GM18511 (cell line): ENCODE results near the gene TMC3.
"Not testable (repeated sequence)": the region's sequence is repeated elsewhere in the genome, so short reads cannot be mapped to it uniquely, and the experiment has no call there.

Source experiments
- ATAC-seq: cut with Tn5 transposase; IDR thresholded peaks from one replicate; pipeline ENCODE4 v1.9.1; 2021; ENCODE audit warnings: mild to moderate bottlenecking, moderate library complexity; ENCODE audit not compliant: unreplicated experiment

TMC3 gene

DNA sequence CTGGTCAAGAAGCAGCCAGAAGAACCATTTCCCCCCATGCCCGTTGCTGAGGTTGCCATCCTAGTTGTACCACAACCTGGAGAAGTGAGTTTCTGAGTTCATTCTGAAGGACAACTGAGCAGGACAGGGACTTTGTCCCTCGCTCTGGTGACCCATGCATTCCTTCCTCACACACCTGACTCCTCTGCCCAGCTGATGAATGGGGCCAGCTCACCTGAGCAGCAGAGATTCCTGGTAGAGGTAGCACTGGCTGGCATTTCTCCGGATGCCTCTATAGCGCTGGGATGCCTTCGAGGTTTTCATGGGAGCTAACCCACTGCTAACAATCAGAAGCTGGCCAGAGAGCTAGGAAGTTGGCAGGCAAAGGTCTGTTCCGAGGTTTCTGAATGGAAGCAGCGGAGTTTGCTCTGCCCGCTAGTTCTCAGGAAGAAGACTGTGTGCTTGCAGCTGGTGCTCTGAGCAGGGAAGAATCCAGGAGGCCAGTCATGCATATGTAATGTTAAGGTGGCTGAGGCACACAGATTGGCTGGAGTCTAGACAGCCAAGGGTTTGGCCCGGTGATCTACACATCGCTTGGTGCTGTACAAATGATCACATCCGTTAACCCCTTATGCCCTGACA lies at the start of gene TMC3:
TSS of gene TMC3 (minus strand) at position 439 of the 621 bp plus-strand sequence. CDS start at position 303, 136 bp downstream.
- no peak for ATAC-seq

DNA sequence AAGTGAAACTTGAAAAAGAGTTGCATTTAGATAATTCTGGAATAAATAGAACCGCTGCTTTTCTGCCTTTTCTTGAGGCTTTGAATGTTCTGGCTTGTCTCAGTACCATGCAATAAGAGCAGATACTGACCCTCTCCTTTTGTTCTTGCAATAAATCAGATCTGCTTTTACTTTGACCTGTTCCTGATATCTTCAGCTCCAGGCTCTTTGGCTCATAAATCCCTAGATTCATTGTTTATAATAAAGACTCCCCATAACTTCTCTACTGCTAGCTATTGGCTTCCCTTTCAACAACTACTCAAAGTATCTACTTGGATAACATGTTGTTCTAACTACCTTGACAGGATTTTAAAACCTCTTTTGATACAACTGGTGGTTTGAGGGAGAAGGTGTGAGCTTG lies 47.4 kb upstream of the TMC3 start:
- no peak for ATAC-seq

DNA sequence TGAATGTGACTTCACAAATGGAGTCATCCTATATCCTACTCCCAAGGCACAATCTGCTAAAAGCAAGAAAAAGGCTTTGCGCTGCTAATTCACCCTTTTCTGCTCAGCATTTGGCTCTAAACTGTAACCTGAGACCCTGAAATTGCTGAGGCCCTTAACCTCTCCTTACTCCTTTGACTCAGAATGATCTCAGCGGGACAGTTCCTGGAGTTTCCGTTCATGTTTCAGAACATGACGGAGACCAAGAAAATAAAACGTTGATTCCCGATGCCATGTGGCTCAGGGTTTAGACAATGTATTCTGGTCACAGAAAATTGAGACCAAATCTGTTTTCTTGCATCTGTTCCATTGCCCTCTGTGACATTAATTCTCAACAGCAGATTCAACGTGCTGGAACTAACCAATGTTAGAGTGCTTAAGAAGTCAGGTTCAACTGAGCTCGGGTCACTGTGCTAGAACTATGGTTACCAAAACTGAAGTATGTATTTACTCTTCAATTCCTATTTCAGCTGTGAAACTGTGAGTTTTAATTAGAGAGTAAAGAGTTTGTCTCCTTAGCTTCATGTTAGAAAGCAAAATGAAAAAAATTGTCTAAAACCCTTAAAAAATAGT lies 45.4 kb upstream of the TMC3 start:
- ATAC-seq, result no peak

DNA sequence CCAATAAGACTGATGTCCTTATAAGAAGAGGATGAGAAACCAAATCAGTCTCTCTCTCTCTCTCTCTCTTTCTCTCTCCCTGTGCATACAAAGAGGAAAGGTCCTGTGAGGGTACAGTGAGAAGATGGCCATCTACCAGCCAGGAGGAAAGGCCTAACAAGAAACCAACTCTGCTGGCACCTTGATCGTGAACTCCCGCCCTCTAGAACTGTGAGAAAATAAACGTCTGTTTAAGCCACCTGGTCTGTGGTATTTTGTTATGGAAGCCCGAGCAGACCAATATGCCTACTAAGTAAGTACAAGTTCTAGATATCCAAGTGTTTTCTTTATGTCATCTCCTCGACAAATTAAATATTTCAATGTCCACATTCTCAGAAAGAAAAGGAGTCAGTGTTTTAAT lies 44.9 kb upstream of the TMC3 start:
- no peak for ATAC-seq

DNA sequence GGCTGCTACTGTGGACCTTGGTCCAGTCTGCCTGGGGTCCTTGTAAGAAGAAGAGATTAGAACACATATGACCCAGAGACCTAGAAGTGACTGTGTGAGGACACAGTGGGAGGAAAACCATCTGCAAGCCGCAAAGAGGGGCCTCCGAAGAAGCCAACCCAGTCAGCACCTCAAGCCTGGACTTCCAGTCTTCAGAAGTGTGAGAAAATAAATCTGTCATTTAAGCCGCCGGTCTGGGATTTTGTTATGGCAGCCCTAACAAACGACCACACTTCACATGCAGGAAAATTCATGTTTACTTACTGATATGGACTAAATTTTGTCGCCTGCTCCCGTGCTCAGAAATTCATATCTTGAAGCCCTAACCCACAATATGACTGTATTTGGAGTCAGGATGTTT lies 44.4 kb upstream of the TMC3 start:
- ATAC-seq, result no peak

DNA sequence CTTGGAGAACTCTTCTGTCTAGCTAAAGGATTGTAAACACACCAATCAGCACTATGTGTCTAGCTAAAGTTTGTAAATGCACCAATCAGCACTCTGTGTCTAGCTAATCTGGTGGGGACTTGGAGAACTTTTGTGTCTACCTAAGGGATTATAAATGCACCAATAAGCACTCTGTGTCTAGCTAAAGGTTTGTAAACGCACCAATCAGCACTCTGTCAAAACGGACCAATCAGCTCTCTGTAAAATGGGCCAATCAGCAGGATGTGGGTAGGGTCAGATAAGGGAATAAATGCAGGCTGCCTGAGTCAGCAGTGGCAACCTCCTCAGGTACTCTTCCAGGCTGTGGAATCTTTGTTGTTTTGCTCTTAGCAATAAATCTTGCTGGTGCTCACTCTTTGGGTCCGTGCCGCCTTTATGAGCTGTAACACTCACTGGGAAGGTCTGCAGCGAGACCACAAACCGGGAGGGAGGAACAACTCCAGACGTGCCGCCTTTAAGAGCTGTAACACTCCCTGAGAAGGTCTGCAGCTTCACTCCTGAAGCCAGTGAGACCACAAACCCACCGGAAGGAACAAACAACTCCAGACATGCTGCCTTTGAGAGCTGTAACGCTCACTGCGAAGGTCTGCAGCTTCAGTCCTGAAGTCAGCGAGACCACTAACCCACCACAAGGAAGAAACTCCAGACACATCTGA lies 40.4 kb upstream of the TMC3 start:
- ATAC-seq, result not testable (repeated sequence)

DNA sequence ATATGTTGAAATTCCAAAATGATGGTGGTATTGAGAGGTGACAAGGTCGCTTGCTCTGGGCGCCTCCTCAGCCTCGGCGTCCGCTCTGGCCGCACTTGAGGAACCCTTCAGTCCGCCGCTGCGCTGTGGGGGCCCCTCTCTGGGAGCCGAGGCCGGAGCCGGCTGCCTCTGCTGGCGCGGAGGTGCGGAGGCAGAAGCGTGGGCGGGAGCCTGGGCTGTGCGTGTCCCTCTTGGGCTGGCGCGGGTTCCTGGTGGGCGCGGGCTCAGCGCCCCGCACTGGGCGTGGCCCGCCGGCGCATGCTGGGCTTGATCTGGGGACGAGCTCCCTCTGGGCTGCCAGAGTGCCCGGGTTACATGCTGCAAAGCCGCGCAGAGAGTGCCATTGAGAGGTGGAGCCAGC lies 39.8 kb upstream of the TMC3 start:
- ATAC-seq, result no peak

DNA sequence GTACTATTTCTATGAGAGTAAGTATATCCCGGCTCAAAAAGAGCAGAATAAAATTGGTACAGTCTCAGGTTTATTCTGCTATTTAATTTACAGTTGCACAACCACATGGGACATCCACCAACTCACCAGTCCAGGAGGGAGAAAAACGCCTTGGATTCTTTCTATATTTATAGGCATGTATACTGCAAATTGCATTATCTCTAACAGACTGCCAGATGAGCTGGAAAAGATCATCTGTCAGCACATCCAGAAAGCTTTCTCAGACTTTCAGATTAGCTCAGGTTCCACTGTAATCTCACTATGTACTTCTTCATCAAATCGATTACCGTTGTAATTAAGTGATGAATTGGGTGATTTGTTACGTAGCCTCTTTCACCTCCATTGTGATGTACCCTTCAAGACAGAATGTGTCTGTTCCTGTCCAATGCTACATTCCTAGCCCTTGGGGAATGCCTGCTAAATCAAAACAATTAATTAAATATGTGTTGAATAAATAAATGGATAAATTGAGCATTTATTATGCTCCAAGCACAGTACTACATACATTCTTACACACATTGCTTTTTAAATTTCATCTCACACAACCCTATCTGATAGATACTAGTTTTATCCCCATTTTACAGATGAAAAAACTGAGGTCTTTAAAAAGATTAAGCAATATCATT lies 38.1 kb upstream of the TMC3 start:
- ATAC-seq, result no peak

DNA sequence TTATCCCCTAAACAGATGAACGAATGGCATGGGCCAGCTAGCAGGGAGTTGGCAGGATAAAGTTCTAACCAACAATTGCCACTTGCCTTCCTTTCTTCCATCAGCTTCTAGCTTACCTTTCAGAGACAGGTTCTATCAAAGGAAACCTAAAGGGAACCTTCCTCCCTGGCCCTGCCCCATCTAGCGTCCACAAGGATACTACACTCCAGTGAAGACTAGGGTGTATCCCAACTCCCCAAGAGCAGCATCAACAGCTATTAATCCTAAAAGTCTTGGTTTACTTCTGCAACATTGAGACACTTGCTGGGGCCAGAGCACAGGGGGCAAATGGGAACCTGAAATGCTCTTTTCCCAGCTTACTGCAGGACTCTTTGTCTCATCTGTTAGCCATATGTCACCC lies 37.0 kb upstream of the TMC3 start:
- ATAC-seq, result no peak

DNA sequence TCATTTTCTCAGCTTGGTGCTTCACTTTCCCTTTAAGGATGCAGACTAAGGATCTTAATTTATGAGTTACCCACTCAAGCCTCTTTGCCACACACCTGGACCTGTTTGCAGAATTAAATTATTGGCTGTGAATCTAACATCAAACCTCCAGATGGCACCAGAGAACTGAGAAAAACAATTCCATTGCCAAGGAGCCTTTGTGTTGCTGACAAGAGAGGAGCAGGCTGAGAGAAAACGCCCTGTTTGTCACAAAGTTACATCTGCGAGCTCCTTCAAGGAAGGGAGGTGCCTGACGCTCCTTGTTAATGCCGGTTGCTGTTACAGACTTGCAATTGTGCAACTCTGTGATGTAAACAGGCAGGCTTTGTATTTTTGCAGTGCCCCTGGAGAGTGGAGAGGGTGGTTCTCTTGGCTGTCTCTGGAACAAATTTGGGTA lies 36.3 kb upstream of the TMC3 start:
- no peak for ATAC-seq

DNA sequence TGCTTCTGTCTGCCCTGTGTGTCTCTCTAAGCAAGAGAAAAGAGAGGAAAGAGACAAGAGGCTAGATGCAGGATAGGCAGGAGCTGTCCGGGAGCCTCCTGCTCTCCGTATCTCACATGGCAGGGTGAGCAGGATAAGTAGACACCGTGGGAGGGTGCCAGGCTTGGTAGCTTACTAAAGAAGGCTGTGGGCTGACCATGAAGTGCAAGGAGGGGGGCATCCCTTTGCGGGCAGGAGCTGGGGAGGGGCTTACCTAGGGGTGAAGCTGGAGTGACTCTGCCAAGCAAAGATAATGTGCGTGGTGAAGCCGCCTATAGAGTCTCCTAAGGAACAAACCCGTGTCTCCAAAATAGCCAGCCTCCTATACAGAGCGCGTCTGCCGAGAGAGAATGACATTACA lies 33.7 kb upstream of the TMC3 start:
- ATAC-seq, result no peak

DNA sequence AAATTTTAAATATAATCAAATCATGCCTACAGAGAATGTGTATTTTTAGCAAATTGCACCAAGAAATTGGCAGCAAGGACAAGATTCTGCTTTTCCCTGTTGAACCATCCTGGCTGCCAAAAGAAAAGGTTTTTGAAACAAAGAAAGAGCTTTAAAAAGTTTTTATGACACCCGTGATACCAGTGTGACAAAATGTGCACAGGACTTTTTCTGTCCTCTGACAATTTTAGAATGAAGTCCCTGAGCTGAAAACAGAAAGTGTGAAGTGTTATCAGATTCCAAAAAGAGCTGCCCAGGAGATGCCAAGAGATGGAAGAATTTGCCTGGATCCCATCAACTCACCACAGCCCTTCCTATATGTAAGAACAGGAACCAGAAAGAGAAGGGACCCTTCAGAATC lies 33.2 kb upstream of the TMC3 start:
- ATAC-seq, result no peak

DNA sequence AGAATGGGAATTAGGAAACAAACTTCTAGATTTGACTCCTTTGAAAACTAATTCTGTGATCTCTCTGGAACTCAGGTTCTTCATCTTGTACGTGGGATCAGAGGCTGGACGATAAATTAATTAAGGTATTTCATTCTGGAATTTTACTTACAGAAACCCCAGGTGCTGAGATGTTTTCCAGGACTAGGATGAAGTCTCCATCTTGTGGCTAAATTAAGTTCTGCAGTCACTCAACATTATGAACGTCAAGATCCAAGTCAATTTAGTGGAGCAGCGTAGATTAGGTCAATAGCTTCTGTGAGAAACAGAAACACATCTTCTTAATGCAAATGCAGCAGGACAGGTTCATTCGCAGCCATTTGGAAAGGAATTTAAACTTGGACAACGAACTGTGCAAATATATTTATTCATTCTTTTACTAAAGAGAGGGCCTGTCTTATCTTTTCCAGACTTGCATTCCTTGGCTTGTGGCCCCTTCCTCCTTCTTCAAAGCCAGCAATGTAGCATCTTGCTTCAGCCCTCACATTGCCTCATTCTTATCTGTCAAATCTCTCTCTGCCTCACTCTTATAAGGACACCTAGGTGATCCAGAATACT lies 26.7 kb upstream of the TMC3 start:
- ATAC-seq, result no peak

DNA sequence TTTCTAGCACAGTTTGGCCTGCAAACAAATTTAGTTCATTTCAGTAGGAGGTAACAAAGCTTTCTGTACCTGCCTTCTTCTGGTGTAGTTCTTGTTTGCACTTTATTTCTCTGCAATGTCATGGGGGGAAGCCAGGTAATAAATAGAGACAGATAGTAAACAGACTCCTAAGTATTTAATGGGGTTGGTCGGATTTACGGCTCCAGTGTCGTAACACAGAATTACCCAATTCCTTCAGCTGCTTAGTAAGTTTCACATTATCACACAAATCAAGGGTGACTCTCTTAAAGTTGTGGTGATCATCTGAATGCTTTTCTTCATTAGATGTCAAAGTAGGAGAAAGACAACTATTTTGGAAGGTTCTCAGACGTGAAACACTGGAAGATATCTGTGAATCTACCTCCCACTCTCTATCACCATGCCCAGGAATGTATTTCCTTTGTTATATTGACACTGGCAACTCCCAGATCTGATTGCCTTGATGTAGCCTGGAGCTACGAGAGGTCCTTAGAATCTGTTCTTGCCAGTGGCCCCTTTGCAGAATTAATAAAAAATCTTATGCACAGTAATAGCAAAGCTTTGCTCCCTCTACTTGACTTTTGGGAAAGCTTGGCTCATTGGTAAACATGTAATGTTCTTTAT lies 25.0 kb upstream of the TMC3 start:
- ATAC-seq, result no peak

DNA sequence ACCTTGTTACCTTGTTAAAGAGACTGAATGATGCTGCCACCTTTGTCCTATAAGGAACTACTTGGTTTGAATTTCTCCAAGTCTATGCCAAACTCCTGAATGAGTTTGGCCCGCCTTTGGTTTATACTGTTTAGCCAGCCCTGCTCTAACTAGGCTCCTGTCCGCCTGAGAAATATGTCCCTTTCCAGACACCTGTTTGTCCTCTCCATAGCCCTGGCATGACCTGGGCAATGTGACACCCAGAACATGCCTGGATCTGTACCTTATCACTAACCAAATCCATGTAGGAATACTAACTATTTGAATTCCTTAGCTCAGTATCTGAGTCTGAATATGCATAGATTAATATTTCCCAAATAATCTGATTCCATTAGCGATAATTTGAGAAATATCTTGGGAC lies 24.4 kb upstream of the TMC3 start:
- ATAC-seq, result no peak

DNA sequence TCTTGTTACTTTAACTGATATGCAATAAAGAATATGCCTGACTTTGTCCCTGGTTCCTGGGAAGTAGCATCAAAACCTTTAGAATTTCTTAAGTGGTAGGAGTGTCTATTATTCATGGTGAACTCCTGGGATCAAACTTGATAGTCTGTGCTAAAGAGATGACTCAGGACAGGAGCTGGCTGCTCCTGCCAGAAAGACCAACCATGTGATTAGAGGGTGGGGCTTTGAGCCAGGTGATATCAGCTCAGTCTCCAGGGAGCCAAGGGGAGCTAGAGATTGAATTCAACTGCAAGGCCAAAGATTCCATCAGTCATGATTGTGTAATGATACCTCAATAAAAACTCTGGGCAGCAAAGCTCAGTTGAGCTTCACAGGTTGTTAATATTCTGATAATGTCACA lies 20.6 kb upstream of the TMC3 start:
- no peak for ATAC-seq

DNA sequence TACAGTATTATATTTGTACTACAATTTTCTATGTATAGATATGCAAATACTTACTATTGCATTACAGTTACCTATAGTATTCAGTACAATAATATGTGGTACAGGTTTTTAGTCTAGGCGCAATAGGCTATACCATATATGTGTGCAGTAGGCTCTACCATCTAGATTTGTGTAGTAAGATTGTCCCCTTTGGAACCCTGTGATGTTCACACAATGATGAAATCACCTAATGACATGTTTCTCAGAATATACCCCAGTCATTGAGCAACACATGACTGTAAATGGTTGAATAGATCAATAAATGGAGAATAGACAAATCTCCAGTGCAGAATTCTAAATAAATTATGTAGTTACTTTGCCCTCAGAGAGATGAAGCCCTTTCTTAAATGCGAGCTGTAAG lies 17.6 kb upstream of the TMC3 start:
- no peak for ATAC-seq

DNA sequence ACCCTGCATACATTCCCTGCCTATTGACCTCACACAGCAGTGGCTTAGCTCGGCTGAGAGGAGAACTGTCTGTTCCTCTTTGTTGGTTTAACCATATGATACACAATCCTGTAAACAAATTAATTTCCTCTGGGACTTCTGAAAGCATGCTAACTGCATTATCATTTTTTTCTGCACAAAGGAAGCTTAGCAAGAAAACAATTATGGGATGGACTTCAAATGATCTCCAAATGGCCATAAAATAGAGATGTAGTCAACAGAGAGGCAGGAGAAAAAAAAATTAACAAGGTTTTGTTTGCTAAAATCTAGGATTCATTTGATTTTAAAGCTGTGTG lies 14.4 kb upstream of the TMC3 start:
- no peak for ATAC-seq

DNA sequence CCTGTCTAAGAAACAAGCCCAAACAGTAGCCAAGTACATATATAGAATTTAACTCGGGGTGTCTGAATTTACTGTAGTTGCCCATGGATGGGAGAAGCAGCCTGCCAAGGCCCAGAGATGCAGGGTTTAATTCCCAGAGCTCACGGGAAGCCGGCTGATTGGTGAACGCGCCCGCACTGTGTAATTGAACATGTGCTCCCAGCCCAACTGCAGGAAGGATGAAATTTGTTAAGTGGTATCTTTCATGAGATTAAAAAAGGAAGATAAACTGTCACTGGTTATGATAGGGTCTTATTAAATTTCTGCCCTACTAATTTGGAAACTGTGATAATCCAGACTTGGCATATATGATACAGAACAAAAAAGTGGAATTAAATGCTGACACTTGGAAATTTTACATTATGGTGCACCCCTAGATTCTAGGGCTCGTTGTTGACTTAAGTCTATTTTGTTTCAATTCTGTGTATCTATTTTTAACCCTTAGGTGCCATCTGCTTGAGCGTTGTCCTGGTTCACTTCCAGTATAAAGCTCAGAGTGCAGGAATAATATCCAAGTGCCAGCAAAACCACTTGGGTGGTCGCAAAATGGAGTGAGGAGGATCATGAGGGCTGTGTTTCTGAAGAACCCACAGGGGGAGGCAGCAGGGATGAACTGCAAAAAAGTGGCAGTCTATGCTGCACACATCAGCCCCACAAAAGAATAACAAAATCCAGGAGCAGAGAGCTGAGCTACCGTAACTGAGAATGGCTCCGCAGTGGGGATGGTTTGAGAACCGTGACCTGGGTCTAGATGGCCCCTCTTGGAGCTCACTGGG lies 13.8 kb upstream of the TMC3 start:
- ATAC-seq, result no peak

DNA sequence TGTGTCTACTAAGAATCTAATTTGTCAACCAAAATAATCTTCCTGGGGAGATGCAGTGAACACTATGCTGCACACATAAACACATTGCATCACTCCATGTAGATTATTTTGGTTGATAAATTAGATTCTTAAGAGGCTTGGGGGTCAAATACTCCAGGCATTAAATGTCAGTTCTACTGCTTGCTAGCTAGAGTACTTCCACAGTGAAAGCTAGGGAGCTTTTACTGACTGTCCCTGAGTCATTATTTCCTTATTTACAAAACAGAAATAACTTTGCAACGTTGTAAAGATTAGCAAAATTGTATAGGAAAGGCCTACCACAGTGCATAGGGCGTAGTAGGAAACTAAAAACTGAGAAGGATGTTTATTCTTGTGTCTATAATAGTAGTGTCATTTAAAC lies 12.9 kb upstream of the TMC3 start:
- ATAC-seq, result no peak
